Measurements from ENCODE around the gene ZNF311. TPM values are rescaled to one million over a fixed set of nuclear protein-coding genes. Genes with fewer than 3 reads are reported as not detected.
A peak's percentile ranks its signal among the peaks of the same experiment; 100 is the strongest.
"Not testable (repeated sequence)": the region's sequence is repeated elsewhere in the genome, so short reads cannot be mapped to it uniquely, and the experiment has no call there.

Gene ZNF311
- total RNA-seq, 1 donor from 2014 or later, result 0.86 TPM

GRCh38 chr6:28979679-28980078 is 25.4 kb downstream of the ZNF311 start:
- H3K27ac Mint-ChIP-seq, result no peak overlapping the region
- peaks cover 46% of the 10 kb centered on the region for H3K4me1 Mint-ChIP-seq
- intact Hi-C loops (cut with micrococcal nuclease), result loop anchor here (2.0 to 5.0 kb wide), 2 partner anchors 83 to 97 kb away; no protein-coding TSS in a partner anchor
- H3K4me3 Mint-ChIP-seq, result no peak overlapping the region
- no peak for DNase-seq
- peaks cover 8% of the 10 kb centered on the region for H3K9me3 Mint-ChIP-seq
- H3K36me3 Mint-ChIP-seq (ENCODE audit: low read depth), result peaks cover 7% of the 10 kb centered on the region
- peaks cover 30% of the 10 kb centered on the region for H3K27me3 Mint-ChIP-seq

- DNase-seq, result no peak
- Mint-ChIP-seq H3K4me1 (peaks cover 46% of the 10 kb centered on the region), H3K27ac (no peak overlapping the region), H3K36me3 (ENCODE audit: low read depth) (peaks cover 7% of the 10 kb centered on the region), H3K27me3 (peaks cover 35% of the 10 kb centered on the region), H3K9me3 (peaks cover 8% of the 10 kb centered on the region), H3K4me3 (no peak overlapping the region)
- intact Hi-C loops (cut with micrococcal nuclease), result no loop called here
Measured at GRCh38 chr6:28978959-28979561, 26.1 kb downstream of the ZNF311 start.

GRCh38 chr6:28978133-28978491 is 27.0 kb downstream of the ZNF311 start:
- no peak for DNase-seq
- Mint-ChIP-seq H3K27me3 (peaks cover 35% of the 10 kb centered on the region), H3K4me3 (peak overlapping the region; percentile 81), H3K4me1 (peaks cover 42% of the 10 kb centered on the region), H3K27ac (no peak overlapping the region), H3K36me3 (ENCODE audit: low read depth) (peaks cover 7% of the 10 kb centered on the region), H3K9me3 (peaks cover 8% of the 10 kb centered on the region)
- intact Hi-C loops (cut with micrococcal nuclease), result no loop called here

- peaks cover 7% of the 10 kb centered on the region for H3K36me3 Mint-ChIP-seq (ENCODE audit: low read depth)
- peak; percentile 69 for DNase-seq
- peaks cover 37% of the 10 kb centered on the region for H3K4me1 Mint-ChIP-seq
- intact Hi-C loops (cut with micrococcal nuclease), result no loop called here
- H3K4me3 Mint-ChIP-seq, result peak overlapping the region; percentile 81
- H3K9me3 Mint-ChIP-seq, result peaks cover 8% of the 10 kb centered on the region
- peak overlapping the region; percentile 53 for H3K27ac Mint-ChIP-seq
- peaks cover 35% of the 10 kb centered on the region for H3K27me3 Mint-ChIP-seq
Measured at GRCh38 chr6:28977341-28978132, 27.6 kb downstream of the ZNF311 start.

- intact Hi-C loops (cut with micrococcal nuclease), result no loop called here
- Mint-ChIP-seq H3K27ac (peak overlapping the region; percentile 7), H3K36me3 (ENCODE audit: low read depth) (peaks cover 4% of the 10 kb centered on the region), H3K4me3 (peak overlapping the region; percentile 81), H3K27me3 (peaks cover 31% of the 10 kb centered on the region), H3K4me1 (peaks cover 30% of the 10 kb centered on the region), H3K9me3 (peaks cover 4% of the 10 kb centered on the region)
- no peak for DNase-seq
Measured at GRCh38 chr6:28976677-28977076, 28.4 kb downstream of the ZNF311 start.

- H3K27me3 Mint-ChIP-seq, result peaks cover 27% of the 10 kb centered on the region
Measured at GRCh38 chr6:28974505-28974904, 30.6 kb downstream of the ZNF311 start.

GRCh38 chr6:28970056-28970455 is 35.1 kb downstream of the ZNF311 start:
- H3K27ac Mint-ChIP-seq; H3K36me3 Mint-ChIP-seq (ENCODE audit: low read depth); intact Hi-C loops (cut with micrococcal nuclease); H3K4me3 Mint-ChIP-seq; DNase-seq; H3K4me1 Mint-ChIP-seq: not testable (repeated sequence)
- H3K27me3 Mint-ChIP-seq, result peaks cover 28% of the 10 kb centered on the region
- H3K9me3 Mint-ChIP-seq, result peaks cover 19% of the 10 kb centered on the region

More at GRCh38 chr6:28974505-28974904, 30.6 kb downstream of the ZNF311 start:
- H3K4me3 Mint-ChIP-seq, result no peak overlapping the region
- peaks cover 4% of the 10 kb centered on the region for H3K36me3 Mint-ChIP-seq (ENCODE audit: low read depth)
- H3K4me1 Mint-ChIP-seq, result peaks cover 20% of the 10 kb centered on the region
- H3K9me3 Mint-ChIP-seq, result peaks cover 4% of the 10 kb centered on the region
- intact Hi-C loops (cut with micrococcal nuclease), result no loop called here
- DNase-seq, result no peak
- H3K27ac Mint-ChIP-seq, result no peak overlapping the region

- Mint-ChIP-seq H3K27me3 (peaks cover 27% of the 10 kb centered on the region), H3K27ac (no peak overlapping the region), H3K9me3 (peaks cover 22% of the 10 kb centered on the region), H3K4me1 (no peaks in the 10 kb centered on the region), H3K4me3 (no peak overlapping the region), H3K36me3 (ENCODE audit: low read depth) (no peaks in the 10 kb centered on the region)
- intact Hi-C loops (cut with micrococcal nuclease), result no loop called here
- no peak for DNase-seq
Measured at GRCh38 chr6:28969129-28969528, 36.0 kb downstream of the ZNF311 start.

- DNase-seq, result no peak
- no peaks in the 10 kb centered on the region for H3K36me3 Mint-ChIP-seq (ENCODE audit: low read depth)
- H3K27ac Mint-ChIP-seq, result no peak overlapping the region
- H3K4me1 Mint-ChIP-seq, result peaks cover 2% of the 10 kb centered on the region
- peaks cover 22% of the 10 kb centered on the region for H3K9me3 Mint-ChIP-seq
- no peak overlapping the region for H3K4me3 Mint-ChIP-seq
- intact Hi-C loops (cut with micrococcal nuclease), result no loop called here
- peaks cover 31% of the 10 kb centered on the region for H3K27me3 Mint-ChIP-seq
Measured at GRCh38 chr6:28968476-28968875, 36.6 kb downstream of the ZNF311 start.

GRCh38 chr6:28965706-28966105 is 39.4 kb downstream of the ZNF311 start:
- no peak for DNase-seq
- Mint-ChIP-seq H3K9me3 (peaks cover 29% of the 10 kb centered on the region), H3K4me1 (peaks cover 2% of the 10 kb centered on the region), H3K27me3 (peaks cover 31% of the 10 kb centered on the region), H3K4me3 (no peak overlapping the region), H3K27ac (no peak overlapping the region), H3K36me3 (ENCODE audit: low read depth) (no peaks in the 10 kb centered on the region)
- intact Hi-C loops (cut with micrococcal nuclease), result no loop called here

- peaks cover 20% of the 10 kb centered on the region for H3K27me3 Mint-ChIP-seq
- no peaks in the 10 kb centered on the region for H3K36me3 Mint-ChIP-seq (ENCODE audit: low read depth)
- intact Hi-C loops (cut with micrococcal nuclease), result no loop called here
- H3K27ac Mint-ChIP-seq, result no peak overlapping the region
- peaks cover 10% of the 10 kb centered on the region for H3K9me3 Mint-ChIP-seq
- no peak for DNase-seq
- peaks cover 2% of the 10 kb centered on the region for H3K4me1 Mint-ChIP-seq
- no peak overlapping the region for H3K4me3 Mint-ChIP-seq
Measured at GRCh38 chr6:28960846-28961500, 44.1 kb downstream of the ZNF311 start.

GRCh38 chr6:28958561-28959243 is 46.4 kb downstream of the ZNF311 start:
- H3K27ac Mint-ChIP-seq; H3K36me3 Mint-ChIP-seq (ENCODE audit: low read depth); H3K9me3 Mint-ChIP-seq; DNase-seq; H3K4me3 Mint-ChIP-seq; intact Hi-C loops (cut with micrococcal nuclease): not testable (repeated sequence)
- Mint-ChIP-seq H3K4me1 (peaks cover 10% of the 10 kb centered on the region), H3K27me3 (peaks cover 12% of the 10 kb centered on the region)

- H3K9me3 Mint-ChIP-seq; H3K27ac Mint-ChIP-seq; DNase-seq; H3K4me3 Mint-ChIP-seq; intact Hi-C loops (cut with micrococcal nuclease); H3K36me3 Mint-ChIP-seq (ENCODE audit: low read depth): not testable (repeated sequence)
- Mint-ChIP-seq H3K27me3 (peaks cover 16% of the 10 kb centered on the region), H3K4me1 (peaks cover 15% of the 10 kb centered on the region)
Measured at GRCh38 chr6:28957795-28958314, 47.3 kb downstream of the ZNF311 start.

Data from activated CD4-positive, alpha-beta T cell treated with anti-CD3 and anti-CD28 coated beads, Interleukin-2, amount 10 ng/mL, durations not matched to agents 24 days and 14 days (primary cell).